ENCODE data around the gene XKR3.
"Not testable (repeated sequence)": the region's sequence is repeated elsewhere in the genome, so short reads cannot be mapped to it uniquely, and the experiment has no call there.

DNA sequence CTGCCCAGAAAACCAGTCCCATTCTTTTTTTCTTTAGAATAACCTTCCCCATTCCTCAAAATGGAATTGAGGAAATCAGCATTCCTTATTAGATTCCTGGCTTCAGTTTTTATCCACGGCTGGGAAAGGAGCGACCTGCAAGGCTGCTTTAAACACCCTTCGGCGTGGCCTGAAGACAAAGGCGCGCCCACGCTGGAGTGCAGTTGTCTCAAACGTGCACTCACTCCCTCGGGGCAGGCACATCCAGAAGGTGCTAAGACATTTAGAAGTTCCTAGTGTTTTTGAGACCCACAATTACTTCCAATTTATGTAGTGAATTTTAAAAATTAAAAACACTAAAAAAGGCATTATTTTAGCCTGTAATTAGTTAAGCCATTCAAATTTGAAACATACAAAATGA, 31.6 kb upstream of the XKR3 start:
- TF ChIP-seq, protein P1, sequence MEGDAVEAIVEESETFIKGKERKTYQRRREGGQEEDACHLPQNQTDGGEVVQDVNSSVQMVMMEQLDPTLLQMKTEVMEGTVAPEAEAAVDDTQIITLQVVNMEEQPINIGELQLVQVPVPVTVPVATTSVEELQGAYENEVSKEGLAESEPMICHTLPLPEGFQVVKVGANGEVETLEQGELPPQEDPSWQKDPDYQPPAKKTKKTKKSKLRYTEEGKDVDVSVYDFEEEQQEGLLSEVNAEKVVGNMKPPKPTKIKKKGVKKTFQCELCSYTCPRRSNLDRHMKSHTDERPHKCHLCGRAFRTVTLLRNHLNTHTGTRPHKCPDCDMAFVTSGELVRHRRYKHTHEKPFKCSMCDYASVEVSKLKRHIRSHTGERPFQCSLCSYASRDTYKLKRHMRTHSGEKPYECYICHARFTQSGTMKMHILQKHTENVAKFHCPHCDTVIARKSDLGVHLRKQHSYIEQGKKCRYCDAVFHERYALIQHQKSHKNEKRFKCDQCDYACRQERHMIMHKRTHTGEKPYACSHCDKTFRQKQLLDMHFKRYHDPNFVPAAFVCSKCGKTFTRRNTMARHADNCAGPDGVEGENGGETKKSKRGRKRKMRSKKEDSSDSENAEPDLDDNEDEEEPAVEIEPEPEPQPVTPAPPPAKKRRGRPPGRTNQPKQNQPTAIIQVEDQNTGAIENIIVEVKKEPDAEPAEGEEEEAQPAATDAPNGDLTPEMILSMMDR (IDR thresholded peaks at IDR 0.05; ENCODE audit: insufficient read depth, low read length): not testable (repeated sequence)
- TF ChIP-seq, protein P2, sequence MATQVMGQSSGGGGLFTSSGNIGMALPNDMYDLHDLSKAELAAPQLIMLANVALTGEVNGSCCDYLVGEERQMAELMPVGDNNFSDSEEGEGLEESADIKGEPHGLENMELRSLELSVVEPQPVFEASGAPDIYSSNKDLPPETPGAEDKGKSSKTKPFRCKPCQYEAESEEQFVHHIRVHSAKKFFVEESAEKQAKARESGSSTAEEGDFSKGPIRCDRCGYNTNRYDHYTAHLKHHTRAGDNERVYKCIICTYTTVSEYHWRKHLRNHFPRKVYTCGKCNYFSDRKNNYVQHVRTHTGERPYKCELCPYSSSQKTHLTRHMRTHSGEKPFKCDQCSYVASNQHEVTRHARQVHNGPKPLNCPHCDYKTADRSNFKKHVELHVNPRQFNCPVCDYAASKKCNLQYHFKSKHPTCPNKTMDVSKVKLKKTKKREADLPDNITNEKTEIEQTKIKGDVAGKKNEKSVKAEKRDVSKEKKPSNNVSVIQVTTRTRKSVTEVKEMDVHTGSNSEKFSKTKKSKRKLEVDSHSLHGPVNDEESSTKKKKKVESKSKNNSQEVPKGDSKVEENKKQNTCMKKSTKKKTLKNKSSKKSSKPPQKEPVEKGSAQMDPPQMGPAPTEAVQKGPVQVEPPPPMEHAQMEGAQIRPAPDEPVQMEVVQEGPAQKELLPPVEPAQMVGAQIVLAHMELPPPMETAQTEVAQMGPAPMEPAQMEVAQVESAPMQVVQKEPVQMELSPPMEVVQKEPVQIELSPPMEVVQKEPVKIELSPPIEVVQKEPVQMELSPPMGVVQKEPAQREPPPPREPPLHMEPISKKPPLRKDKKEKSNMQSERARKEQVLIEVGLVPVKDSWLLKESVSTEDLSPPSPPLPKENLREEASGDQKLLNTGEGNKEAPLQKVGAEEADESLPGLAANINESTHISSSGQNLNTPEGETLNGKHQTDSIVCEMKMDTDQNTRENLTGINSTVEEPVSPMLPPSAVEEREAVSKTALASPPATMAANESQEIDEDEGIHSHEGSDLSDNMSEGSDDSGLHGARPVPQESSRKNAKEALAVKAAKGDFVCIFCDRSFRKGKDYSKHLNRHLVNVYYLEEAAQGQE (IDR thresholded peaks at IDR 0.05; ENCODE audit: insufficient replicate concordance, low read depth): not testable (repeated sequence)
- TF ChIP-seq POLR2AphosphoS5 (IDR thresholded peaks at IDR 0.05; ENCODE audit: low read depth); GABPA (IDR thresholded peaks at IDR 0.05; ENCODE audit: low read depth); SPI1 (IDR thresholded peaks at IDR 0.05; ENCODE audit: borderline replicate concordance, low read depth): not testable (repeated sequence)
